Endothelial cell of umbilical vein (primary cell): ENCODE measurements around the gene CALN1. TPM values are rescaled to one million over a fixed set of nuclear protein-coding genes. Genes with fewer than 3 reads are reported as not detected.

ENCODE experiments used
- BruUV-seq: library from RNA; stranded (reverse); fragments of 400-500 nt; replicated peaks from 2 replicates; lab custom pipeline; 2021; lab: Mats Ljungman, UMichigan
- CTCF ChIA-PET: fragments of 300-600, 350-600 bp; sonication (Branson Sonifier 250); formaldehyde crosslinking; loops from one replicate; lab custom pipeline; 2021; ENCODE audit warnings: antibody characterized with exemption, inconsistent platforms; lab: Charles Lee
- POLR2A ChIA-PET: fragments of 300-600, 350-600 bp; sonication (Branson Sonifier 250); formaldehyde crosslinking; loops from one replicate; lab custom pipeline; 2021; ENCODE audit warnings: antibody characterized with exemption, inconsistent platforms; lab: Charles Lee
- DNase-seq: peaks from one replicate; pipeline ENCODE4 v3.0.0-alpha.2; 2011; ENCODE audit warnings: low read depth, low spot score
- FAIRE-seq: peaks from 2 replicates; lab custom pipeline; 2011; peaks lifted over from hg19 to GRCh38; lab: Jason Lieb, UNC
- H2AFZ ChIP-seq: 2 replicates; pipeline ENCODE4 v1.6.0; 2012; ENCODE audit warnings: low read depth, low read length, control low read depth, inconsistent platforms
- H3K27ac ChIP-seq: 2 replicates; pipeline ENCODE4 v1.5.1; 2011; ENCODE audit warnings: low read depth, mild to moderate bottlenecking, control low read depth, low read length, moderate library complexity; ENCODE audit not compliant: insufficient read depth
- H3K27me3 ChIP-seq, 2 experiments: 2 replicates each; pipeline versions ENCODE4 v1.6.0 to v1.6.1; 2011; ENCODE audit warnings: low read length in 2 of 2, mixed read lengths in 1 of 2; ENCODE audit not compliant: control insufficient read depth in 2 of 2, insufficient read depth in 2 of 2
- H3K36me3 ChIP-seq, 2 experiments: 2 replicates in 1 of 2; 3 replicates in 1 of 2; pipeline ENCODE4 v1.5.1; 2011; ENCODE audit warnings: low read length in 2 of 2, mild to moderate bottlenecking in 1 of 2, moderate library complexity in 1 of 2; ENCODE audit not compliant: control insufficient read depth in 2 of 2, insufficient read depth in 2 of 2; ENCODE audit errors: extremely low read depth in 1 of 2
- H3K4me1 ChIP-seq: 3 replicates; pipeline ENCODE4 v1.5.1; 2011; ENCODE audit warnings: mild to moderate bottlenecking, low read length; ENCODE audit not compliant: control insufficient read depth, insufficient read depth; ENCODE audit errors: extremely low read depth
- H3K4me2 ChIP-seq: 2 replicates; pipeline ENCODE4 v1.6.1; 2011; ENCODE audit warnings: low read length, control low read depth, mixed read lengths; ENCODE audit not compliant: insufficient read depth
- H3K4me3 ChIP-seq, 3 experiments: fragments of 200-600 bp in 1 of 3; sonication (generic), shearing (Covaris generic) in 1 of 3; replicated peaks in 1 of 3; 2 replicates each; pipeline ENCODE4 v1.5.1; 2011 to 2016; ENCODE audit warnings: control low read depth in 3 of 3, low read length in 3 of 3, mild to moderate bottlenecking in 2 of 3, inconsistent platforms in 1 of 3, low read depth in 1 of 3, moderate library complexity in 1 of 3; ENCODE audit not compliant: insufficient read depth in 1 of 3
- H3K79me2 ChIP-seq: 2 replicates; pipeline ENCODE4 v1.6.0; 2012; ENCODE audit warnings: low read length, inconsistent platforms; ENCODE audit not compliant: control insufficient read depth, insufficient read depth
- H3K9ac ChIP-seq: replicated peaks from 2 replicates; pipeline ENCODE3; 2011; ENCODE audit warnings: low read length, control low read depth; ENCODE audit not compliant: insufficient read depth; ENCODE audit errors: extremely low read depth
- H3K9me1 ChIP-seq: replicated peaks from 3 replicates; pipeline ENCODE4 v1.6.0; 2011; ENCODE audit warnings: mild to moderate bottlenecking, low read length; ENCODE audit not compliant: control insufficient read depth, insufficient read depth; ENCODE audit errors: extremely low read depth
- H3K9me3 ChIP-seq: replicated peaks from 2 replicates; pipeline ENCODE4 v1.5.1; 2012; ENCODE audit warnings: low read length, inconsistent platforms; ENCODE audit not compliant: control insufficient read depth, insufficient read depth
- H4K20me1 ChIP-seq: replicated peaks from 2 replicates; pipeline ENCODE3; 2011; ENCODE audit warnings: mild to moderate bottlenecking, low read length; ENCODE audit not compliant: control insufficient read depth, insufficient read depth; ENCODE audit errors: extremely low read depth
- GATA2 ChIP-seq: IDR thresholded peaks from 2 replicates; pipeline ENCODE4 v1.7.0; 2011; ENCODE audit warnings: low read depth, mild to moderate bottlenecking, moderate library complexity, mixed read lengths, low read length; ENCODE audit not compliant: insufficient read length, insufficient read depth
- JUN ChIP-seq: IDR thresholded peaks from 2 replicates; pipeline ENCODE4 v1.6.1; 2011; ENCODE audit warnings: borderline replicate concordance, low read depth; ENCODE audit not compliant: insufficient read length, insufficient read depth
- MYC ChIP-seq: IDR thresholded peaks from one replicate; pipeline ENCODE4 v1.6.1; 2011; ENCODE audit warnings: mild to moderate bottlenecking, low read depth, low read length
- POLR2A ChIP-seq: IDR thresholded peaks from 2 replicates; pipeline ENCODE4 v1.6.1; 2012; ENCODE audit warnings: low read depth, mild to moderate bottlenecking, control low read depth, low read length
- POLR2AphosphoS5 ChIP-seq: IDR thresholded peaks from 2 replicates; pipeline ENCODE4 v1.6.1; 2012; ENCODE audit warnings: low read depth, mild to moderate bottlenecking, control low read depth, low read length, moderate library complexity; ENCODE audit not compliant: insufficient read depth
- dilution Hi-C: fragments of 300-500 bp; cut with MboI; formaldehyde crosslinking; loops from one replicate; pipeline ENCODE4 v1.15.0; 2019; ENCODE audit warnings: low sequenced_read_pairs; ENCODE audit not compliant: extremely low pct_ligation_motif_present
- intact Hi-C: fragments of 100-400 bp; cut with micrococcal nuclease; formaldehyde crosslinking; loops from one replicate; pipeline ENCODE4 v1.10.0; 2022
- polyA plus RNA-seq, 4 experiments: library from polyadenylated mRNA; depleted of rRNA in 3 of 4; stranded (reverse) in 3 of 4; unstranded in 1 of 4; fragments of >200 nt; gene quantifications; 2 replicates each; pipeline versions ENCODE4 v1.2.1 to v1.2.3, GENCODE V29; 2011 to 2012; ENCODE audit warnings: missing spikeins in 1 of 4
- total RNA-seq: library from RNA; stranded (reverse); gene quantifications from 2 replicates; pipeline ENCODE4 v1.2.3, GENCODE V29; 2021
- TF ChIP-seq, protein P1 (sequence below): IDR thresholded peaks from 2 replicates; pipeline ENCODE4 v1.6.1; 2011; ENCODE audit not compliant: insufficient read depth, insufficient read length

Gene CALN1
- total and polyA plus RNA-seq, 2 donors (not counting 3 experiments of a cell fraction or from before 2014, with no cell fraction given), result not detected

DNA sequence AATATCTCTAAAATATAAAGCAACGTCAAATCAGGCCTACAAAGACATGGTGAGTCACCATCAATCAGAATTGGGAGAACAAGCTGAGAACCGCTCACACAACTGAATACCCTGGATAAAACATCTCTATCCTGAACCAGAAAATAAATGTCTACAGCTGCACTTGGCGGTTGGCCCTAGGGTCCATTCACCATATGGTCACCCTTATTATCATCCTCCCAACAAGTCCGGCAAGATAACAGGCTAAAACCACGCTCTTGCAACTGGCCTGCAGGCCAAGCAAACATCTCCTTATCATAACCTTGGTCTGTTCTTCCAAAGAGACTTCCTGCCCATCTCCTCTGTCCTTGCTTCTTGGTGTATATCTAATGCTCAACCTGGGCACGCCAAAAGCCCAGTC lies 310.7 kb downstream of the CALN1 start:
- Histone ChIP-seq H3K9ac (no peak overlapping the region), H3K4me3 (no peak overlapping the region), H2AFZ (no peak overlapping the region), H3K79me2 (no peaks in the 10 kb centered on the region), H3K9me3 (peaks cover 2% of the 10 kb centered on the region), H4K20me1 (no peaks in the 10 kb centered on the region), H3K27me3 (no peaks in the 10 kb centered on the region), H3K27ac (no peak overlapping the region), H3K4me2 (no peak overlapping the region), H3K4me1 (no peaks in the 10 kb centered on the region), H3K36me3 (no peaks in the 10 kb centered on the region), H3K9me1 (no peaks in the 10 kb centered on the region)
- dilution Hi-C loops, result no loop called here
- no peak for DNase-seq
- ChIA-PET CTCF (no interaction called here), POLR2A (no interaction called here)
- TF ChIP-seq JUN (no peak), POLR2A (no peak)
- intact Hi-C loops, result no loop called here
- FAIRE-seq, result no peak
- BruUV-seq, result no TSS peak

DNA sequence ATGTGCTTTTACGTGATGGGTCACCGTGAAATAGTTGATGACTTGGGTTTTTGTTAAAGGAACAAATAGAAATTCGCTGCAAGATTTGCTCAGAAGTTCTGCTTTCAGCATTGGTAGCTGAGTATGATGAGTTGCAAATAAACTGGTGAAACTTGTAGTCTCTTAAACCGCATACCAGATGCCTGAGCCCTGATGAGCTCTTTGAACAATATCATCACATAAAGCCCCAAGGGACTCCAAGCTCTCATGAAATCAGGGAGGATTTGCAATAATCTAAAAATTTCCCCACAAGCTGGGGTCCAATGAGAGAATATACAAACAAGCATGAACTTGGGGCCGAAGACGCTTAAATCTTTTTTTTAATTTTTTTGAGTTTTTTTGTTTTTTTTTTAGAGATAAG lies 312.4 kb downstream of the CALN1 start:
- H3K9me1 ChIP-seq, result no peaks in the 10 kb centered on the region
- TF ChIP-seq MYC (no peak), POLR2AphosphoS5 (no peak), POLR2A (no peak), GATA2 (no peak), JUN (no peak)
- TF ChIP-seq, protein P1, sequence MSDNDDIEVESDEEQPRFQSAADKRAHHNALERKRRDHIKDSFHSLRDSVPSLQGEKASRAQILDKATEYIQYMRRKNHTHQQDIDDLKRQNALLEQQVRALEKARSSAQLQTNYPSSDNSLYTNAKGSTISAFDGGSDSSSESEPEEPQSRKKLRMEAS, result no peak
- intact Hi-C loops, result no loop called here
- no peaks in the 10 kb centered on the region for H3K27me3 ChIP-seq
- H3K4me2 ChIP-seq, result no peak overlapping the region
- no peak for FAIRE-seq
- BruUV-seq, result no TSS peak
- CTCF ChIA-PET, result no interaction called here
- no peak overlapping the region for H3K4me3 ChIP-seq
- POLR2A ChIA-PET, result no interaction called here
- H4K20me1 ChIP-seq, result no peaks in the 10 kb centered on the region
- no peaks in the 10 kb centered on the region for H3K4me1 ChIP-seq
- H3K9me3 ChIP-seq, result peaks cover 2% of the 10 kb centered on the region
- H3K36me3 ChIP-seq, result no peaks in the 10 kb centered on the region
- H3K27ac ChIP-seq, result no peak overlapping the region
- dilution Hi-C loops, result no loop called here
- H3K79me2 ChIP-seq, result no peaks in the 10 kb centered on the region
- no peak for DNase-seq
- H3K9ac ChIP-seq, result no peak overlapping the region
- H2AFZ ChIP-seq, result no peak overlapping the region
